Omental fat pad (tissue), 4 donors: Measurements from ENCODE around the gene RFC1. TPM values are rescaled to one million over a fixed set of nuclear protein-coding genes. Genes with fewer than 3 reads are reported as not detected.
"Not testable (repeated sequence)": the region's sequence is repeated elsewhere in the genome, so short reads cannot be mapped to it uniquely, and the experiment has no call there.

ENCODE experiments used
- ATAC-seq: fragments of 150-250 bp; one replicate; pipeline ENCODE4 v1.9.1; 2016; ENCODE audit warnings: mild to moderate bottlenecking, moderate library complexity; ENCODE audit not compliant: low FRiP score
- DNase-seq: peaks from one replicate; pipeline ENCODE4 v3.0.0-alpha.2; 2019; ENCODE audit warnings: low spot score
- total RNA-seq, 4 donors: library from RNA; depleted of rRNA; stranded (reverse); fragments of >200 nt; gene quantifications; one replicate each; pipeline ENCODE4 v1.1.0, GENCODE V29; 2016
- TF ChIP-seq, protein P1 (sequence below), 3 donors: fragments of 450-650 bp; IDR thresholded peaks; one replicate each; pipeline ENCODE4 v1.5.1; 2016 to 2017; ENCODE audit warnings: antibody characterized with exemption in 3 of 3, mild to moderate bottlenecking in 3 of 3, moderate library complexity in 2 of 3

The RFC1 gene
- total RNA-seq, 4 donors from 2014 or later, result 18.5 to 38.1 (median 27.8) TPM

DNA sequence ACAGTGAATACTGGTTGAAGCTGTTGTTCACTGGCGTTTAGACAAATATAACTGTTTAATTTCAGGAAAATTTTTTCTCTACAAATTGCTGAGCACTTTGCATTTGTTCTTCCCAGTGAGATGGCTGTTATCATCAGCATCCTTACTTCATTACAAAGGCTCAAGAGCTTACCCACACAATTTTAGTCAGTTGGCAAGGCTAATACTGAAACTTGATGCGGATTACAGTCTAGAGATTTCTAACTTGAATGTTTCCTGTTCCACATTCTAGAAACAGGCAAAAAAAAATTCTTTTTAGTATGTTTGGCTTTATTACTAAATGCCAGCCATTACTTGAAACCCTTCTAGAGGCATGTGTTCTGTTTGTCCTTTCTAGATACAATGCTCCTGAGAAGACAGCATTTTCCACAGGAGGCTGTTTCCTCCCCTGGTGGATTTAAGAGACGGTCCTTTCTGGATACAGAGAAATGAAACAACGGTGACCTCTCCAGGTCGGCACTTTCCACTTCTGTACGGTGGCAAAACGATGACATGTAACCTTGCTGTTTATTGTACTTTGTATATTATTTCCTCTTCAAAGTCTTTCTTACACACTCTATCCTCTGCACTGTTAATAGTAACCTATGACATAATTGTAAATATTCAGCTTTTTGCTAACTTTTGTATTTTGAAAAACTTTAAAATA, 80.9 kb downstream of the RFC1 start:
- DNase-seq (no peak), ATAC-seq (no peak)
- TF ChIP-seq, protein P1, sequence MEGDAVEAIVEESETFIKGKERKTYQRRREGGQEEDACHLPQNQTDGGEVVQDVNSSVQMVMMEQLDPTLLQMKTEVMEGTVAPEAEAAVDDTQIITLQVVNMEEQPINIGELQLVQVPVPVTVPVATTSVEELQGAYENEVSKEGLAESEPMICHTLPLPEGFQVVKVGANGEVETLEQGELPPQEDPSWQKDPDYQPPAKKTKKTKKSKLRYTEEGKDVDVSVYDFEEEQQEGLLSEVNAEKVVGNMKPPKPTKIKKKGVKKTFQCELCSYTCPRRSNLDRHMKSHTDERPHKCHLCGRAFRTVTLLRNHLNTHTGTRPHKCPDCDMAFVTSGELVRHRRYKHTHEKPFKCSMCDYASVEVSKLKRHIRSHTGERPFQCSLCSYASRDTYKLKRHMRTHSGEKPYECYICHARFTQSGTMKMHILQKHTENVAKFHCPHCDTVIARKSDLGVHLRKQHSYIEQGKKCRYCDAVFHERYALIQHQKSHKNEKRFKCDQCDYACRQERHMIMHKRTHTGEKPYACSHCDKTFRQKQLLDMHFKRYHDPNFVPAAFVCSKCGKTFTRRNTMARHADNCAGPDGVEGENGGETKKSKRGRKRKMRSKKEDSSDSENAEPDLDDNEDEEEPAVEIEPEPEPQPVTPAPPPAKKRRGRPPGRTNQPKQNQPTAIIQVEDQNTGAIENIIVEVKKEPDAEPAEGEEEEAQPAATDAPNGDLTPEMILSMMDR (IDR thresholded peaks at IDR 0.05), result no peak

DNA sequence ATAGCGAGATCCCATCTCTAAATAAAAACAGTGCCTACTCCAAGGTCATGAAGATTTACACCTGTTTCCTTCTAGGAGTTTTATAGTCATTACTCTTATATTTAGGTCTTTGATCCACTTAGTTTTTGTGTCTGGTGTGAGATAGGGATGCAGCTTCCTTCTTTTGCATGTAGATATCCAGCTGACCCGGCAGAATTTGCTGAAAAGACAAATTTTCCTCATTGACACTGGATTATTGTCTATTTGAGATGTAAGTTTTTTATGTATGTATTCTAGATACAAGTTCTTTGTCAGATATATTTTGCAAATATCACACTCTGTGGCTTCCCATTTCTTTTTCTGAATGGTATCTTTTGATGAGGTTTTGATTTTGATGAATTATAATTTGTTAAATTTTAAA, 85.4 kb downstream of the RFC1 start:
- DNase-seq (no peak), ATAC-seq (no peak)
- TF ChIP-seq, protein P1 (IDR thresholded peaks at IDR 0.05), result no peak

DNA sequence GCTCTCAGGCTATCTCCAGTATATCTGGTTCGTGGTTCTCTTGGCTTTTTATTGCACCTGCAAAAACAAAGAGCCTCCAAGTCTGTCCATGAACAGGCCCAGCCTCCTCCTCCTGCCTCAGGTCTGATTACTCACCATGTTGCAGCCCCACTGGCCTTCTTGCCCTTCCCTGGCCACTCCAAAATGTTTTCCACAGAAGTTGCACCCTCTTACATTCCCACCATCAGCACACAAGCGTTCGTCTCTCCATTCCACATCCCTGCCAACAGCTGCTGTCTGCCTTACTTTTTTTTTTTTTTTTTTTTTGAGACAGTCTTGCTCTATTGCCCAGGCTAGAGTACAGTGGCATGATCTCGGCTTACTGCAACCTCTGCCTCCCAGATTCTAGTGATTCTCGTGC, 86.7 kb downstream of the RFC1 start:
- TF ChIP-seq, protein P1 (IDR thresholded peaks at IDR 0.05), result no peak
- ATAC-seq (no peak), DNase-seq (no peak)

DNA sequence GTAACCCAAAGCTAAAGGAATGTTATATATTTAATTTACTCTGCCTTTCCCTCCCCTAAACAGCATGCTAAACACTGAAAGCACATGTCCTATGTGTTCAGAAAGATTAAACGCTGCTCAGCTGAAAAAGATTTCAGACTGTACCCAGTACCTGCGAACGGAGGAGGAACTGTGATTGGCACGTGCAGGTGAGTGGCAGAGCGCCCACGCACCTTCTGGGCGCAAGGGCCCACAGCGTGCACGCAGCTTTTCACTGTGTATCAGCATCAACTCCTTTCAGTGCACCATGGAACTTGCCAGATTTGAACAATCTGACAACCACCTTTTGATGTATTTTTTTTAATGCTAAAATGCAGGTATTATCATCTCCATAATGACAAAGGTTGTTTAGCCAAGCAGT, 87.7 kb downstream of the RFC1 start:
- ATAC-seq (no peak), DNase-seq (no peak)
- TF ChIP-seq, protein P1 (IDR thresholded peaks at IDR 0.05), result no peak

DNA sequence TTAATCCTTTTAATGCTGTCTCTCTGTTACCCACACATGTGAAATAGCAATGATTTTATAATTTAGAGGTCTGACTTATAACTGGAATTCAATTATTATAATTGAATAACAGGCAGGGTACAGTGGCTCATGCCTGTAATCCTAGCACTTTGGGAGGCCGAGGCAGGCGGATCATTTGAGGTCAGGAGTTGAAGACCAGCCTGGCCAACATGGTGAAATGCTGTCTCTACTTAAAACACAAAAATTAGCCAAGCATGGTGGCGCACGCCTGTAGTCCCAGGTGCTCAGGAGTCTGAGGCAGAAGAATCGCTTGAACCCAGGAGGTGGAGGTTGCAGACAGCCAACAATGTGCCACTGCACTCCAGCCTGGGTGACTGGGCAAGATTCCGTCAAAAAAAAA, 88.5 kb downstream of the RFC1 start:
- not testable (repeated sequence) for ATAC-seq, DNase-seq

DNA sequence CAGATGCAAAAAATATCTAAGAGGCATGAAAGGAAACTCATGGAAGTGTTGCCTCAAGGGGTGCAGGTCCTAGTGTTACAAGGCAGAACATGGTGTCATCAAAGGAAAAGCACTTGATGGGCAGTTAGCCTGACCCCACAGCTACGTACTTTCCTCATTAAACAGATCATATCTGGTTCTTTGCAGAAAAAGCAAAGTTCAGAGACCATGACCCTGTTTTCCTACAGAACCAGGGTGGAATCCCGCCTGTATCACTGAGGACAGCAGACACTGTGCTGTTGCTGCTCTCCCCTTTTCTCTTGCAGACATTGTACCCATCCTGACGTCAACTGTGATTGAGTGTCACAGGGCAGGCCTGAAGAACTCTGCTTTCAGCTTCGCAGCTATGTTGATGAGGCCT, 91.7 kb downstream of the RFC1 start:
- ATAC-seq (no peak), DNase-seq (no peak)
- TF ChIP-seq, protein P1 (IDR thresholded peaks at IDR 0.05), result no peak

DNA sequence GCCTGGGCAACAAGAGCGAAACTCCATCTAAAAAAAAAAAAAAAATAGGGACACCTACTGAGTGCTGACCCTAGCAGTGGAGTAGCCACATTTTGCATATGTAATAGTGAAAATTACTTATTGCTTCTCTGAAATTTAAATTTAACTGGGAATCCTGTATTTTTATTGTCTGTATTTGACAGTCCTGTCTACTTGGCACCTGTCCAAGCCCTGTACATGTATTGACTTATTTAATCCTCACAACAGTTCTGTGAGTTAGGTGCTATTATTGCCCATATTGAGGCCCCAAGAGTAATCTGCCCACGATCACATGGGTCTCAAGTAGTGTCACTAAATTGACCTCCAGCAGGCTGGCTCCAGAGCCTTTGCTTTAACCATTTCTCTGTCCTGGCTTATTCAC, 102.3 kb downstream of the RFC1 start:
- DNase-seq (no peak), ATAC-seq (no peak)
- TF ChIP-seq, protein P1 (IDR thresholded peaks at IDR 0.05), result no peak
